Smooth muscle cell (in vitro differentiated cells): ENCODE results near the gene DNAJB13. TPM values are rescaled to one million over a fixed set of nuclear protein-coding genes. Genes with fewer than 3 reads are reported as not detected.
A peak's percentile ranks its signal among the peaks of the same experiment; 100 is the strongest.
"Not testable (repeated sequence)": the region's sequence is repeated elsewhere in the genome, so short reads cannot be mapped to it uniquely, and the experiment has no call there.

ENCODE experiments used
- DNase-seq: peaks from one replicate; lab custom pipeline; 2025; ENCODE audit not compliant: unreplicated experiment; lab: John Stamatoyannopoulos, UW
- H2AFZ ChIP-seq: fragments of 200-600 bp; sonication (generic); 2 replicates; pipeline ENCODE4 v1.6.0; 2016; ENCODE audit warnings: antibody characterized with exemption, low read depth, mild to moderate bottlenecking
- H3F3A ChIP-seq: fragments of 200-600 bp; sonication (generic); 2 replicates; pipeline ENCODE4 v1.6.0; 2017; ENCODE audit warnings: antibody characterized with exemption, low read depth
- H3K27ac ChIP-seq: fragments of 200-600 bp; sonication (generic); 2 replicates; pipeline ENCODE4 v1.5.1; 2016; ENCODE audit warnings: low read depth, mild to moderate bottlenecking
- H3K27me3 ChIP-seq: fragments of 200-600 bp; sonication (generic); 2 replicates; pipeline ENCODE4 v1.6.1; 2016; ENCODE audit warnings: low read depth, mild to moderate bottlenecking
- H3K36me3 ChIP-seq: fragments of 200-600 bp; sonication (generic); 2 replicates; pipeline ENCODE4 v1.5.1; 2016; ENCODE audit warnings: low read depth
- H3K4me1 ChIP-seq: fragments of 200-600 bp; sonication (generic); 2 replicates; pipeline ENCODE4 v1.5.1; 2016; ENCODE audit warnings: low read depth
- H3K4me2 ChIP-seq: fragments of 200-600 bp; sonication (generic); 2 replicates; pipeline ENCODE4 v1.6.0; 2016; ENCODE audit warnings: mild to moderate bottlenecking
- H3K4me3 ChIP-seq: fragments of 200-600 bp; sonication (generic); 2 replicates; pipeline ENCODE4 v1.5.1; 2016; ENCODE audit warnings: mild to moderate bottlenecking
- H3K79me2 ChIP-seq: fragments of 200-600 bp; sonication (generic); 2 replicates; pipeline ENCODE4 v1.6.0; 2016; ENCODE audit warnings: low read depth, mild to moderate bottlenecking
- H3K9ac ChIP-seq: fragments of 200-600 bp; sonication (generic); 2 replicates; pipeline ENCODE4 v1.6.0; 2016; ENCODE audit warnings: low read depth
- H3K9me3 ChIP-seq: fragments of 200-600 bp; sonication (generic); replicated peaks from 2 replicates; pipeline ENCODE4 v1.5.1; 2016; ENCODE audit warnings: low read depth
- H4K20me1 ChIP-seq: fragments of 200-600 bp; sonication (generic); 2 replicates; pipeline ENCODE4 v1.6.0; 2016; ENCODE audit warnings: low read depth
- CTCF ChIP-seq: fragments of 200-600 bp; sonication (generic); IDR thresholded peaks from 2 replicates; pipeline ENCODE4 v1.5.1; 2017; ENCODE audit warnings: borderline replicate concordance, mild to moderate bottlenecking, antibody characterized with exemption; ENCODE audit not compliant: insufficient read depth, poor library complexity, severe bottlenecking
- WGBS: methylation state at CpG from one replicate; pipeline ENCODE4 v1.1.7; 2016; ENCODE audit warnings: low lambda C conversion rate; 5-methylcytosine and 5-hydroxymethylcytosine counted together
- polyA plus RNA-seq: library from polyadenylated mRNA; unstranded; fragments of >200 nt; fragmentation: Nextera tagmentation; extraction: Ambion mirVana; gene quantifications from 2 replicates; pipeline ENCODE4 v1.2.1, GENCODE V29; 2016
- total RNA-seq: library from RNA; depleted of rRNA; stranded (reverse); fragments of >200 nt; gene quantifications from 2 replicates; pipeline ENCODE4 v1.2.3, GENCODE V29; 2014

The DNAJB13 gene
- total and polyA plus RNA-seq, 2 experiments from 2014 or later = not detected

DNA sequence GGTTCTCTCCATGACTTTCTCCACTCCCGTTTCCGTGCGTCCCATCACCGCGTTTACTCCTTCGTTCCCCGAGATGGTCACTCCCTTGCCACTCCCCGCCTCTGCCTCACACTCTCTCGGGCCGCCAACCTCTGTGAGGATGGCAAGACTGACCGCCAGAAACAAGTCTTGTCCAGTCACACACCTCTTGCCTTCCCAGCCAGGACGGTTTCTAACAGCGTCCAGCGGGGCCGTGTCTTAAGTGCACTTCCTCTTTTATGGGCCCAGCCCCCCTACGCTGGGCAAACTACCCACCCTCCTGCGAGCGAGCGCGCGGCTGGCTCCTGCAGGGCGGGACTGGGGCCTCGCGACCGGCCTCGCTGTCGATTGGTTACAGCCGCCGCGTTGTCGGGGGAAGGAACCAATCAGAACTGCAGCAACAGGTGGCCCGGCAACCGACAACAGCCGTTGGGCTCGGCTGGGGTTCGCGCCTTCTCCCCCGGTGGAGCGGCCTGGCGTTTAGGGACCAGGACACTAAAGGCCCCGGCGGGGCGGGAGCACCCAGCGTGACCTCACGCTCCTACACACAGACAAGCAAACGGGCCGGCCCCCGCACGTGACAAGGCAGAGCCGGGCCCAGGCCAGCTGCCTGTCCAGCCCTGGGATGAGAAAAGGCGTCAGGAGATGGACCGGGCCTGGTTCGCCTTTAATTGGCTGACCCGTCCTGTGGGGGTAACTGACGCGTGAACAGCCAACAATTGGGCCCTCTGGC lies 32.3 kb downstream of the DNAJB13 start:
- Histone ChIP-seq H3K4me1 (no peaks in the 10 kb centered on the region), H4K20me1 (no peaks in the 10 kb centered on the region), H3K27me3 (no peaks in the 10 kb centered on the region), H3F3A (no peaks in the 10 kb centered on the region), H3K27ac (no peak overlapping the region), H3K4me3 (peak overlapping the region; percentile 58), H3K4me2 (peak overlapping the region; percentile 91), H3K9ac (no peak overlapping the region), H3K9me3 (no peaks in the 10 kb centered on the region), H2AFZ (peak overlapping the region; percentile 79), H3K36me3 (no peaks in the 10 kb centered on the region), H3K79me2 (no peaks in the 10 kb centered on the region)
- peak; percentile 71 for DNase-seq
- no peak for TF ChIP-seq CTCF
- 3% methylated on average over 52 of the region's 56 CpGs for WGBS

- H3K79me2 ChIP-seq = no peaks in the 10 kb centered on the region
- DNase-seq = no peak
- H3K4me1 ChIP-seq = no peaks in the 10 kb centered on the region
- no peak overlapping the region for H3K9ac ChIP-seq
- TF ChIP-seq CTCF = no peak
- H3F3A ChIP-seq = no peaks in the 10 kb centered on the region
- H2AFZ ChIP-seq = peak overlapping the region; percentile 79
- H3K27ac ChIP-seq = no peak overlapping the region
- no peaks in the 10 kb centered on the region for H3K36me3 ChIP-seq
- no peaks in the 10 kb centered on the region for H4K20me1 ChIP-seq
- peak overlapping the region; percentile 58 for H3K4me3 ChIP-seq
- H3K9me3 ChIP-seq = no peaks in the 10 kb centered on the region
- 74% methylated on average over 18 of the region's 18 CpGs for WGBS
- peak overlapping the region; percentile 91 for H3K4me2 ChIP-seq
- H3K27me3 ChIP-seq = no peaks in the 10 kb centered on the region
Observed at GRCh38 chr11:73983741-73984538, 33.1 kb downstream of the DNAJB13 start.

DNA sequence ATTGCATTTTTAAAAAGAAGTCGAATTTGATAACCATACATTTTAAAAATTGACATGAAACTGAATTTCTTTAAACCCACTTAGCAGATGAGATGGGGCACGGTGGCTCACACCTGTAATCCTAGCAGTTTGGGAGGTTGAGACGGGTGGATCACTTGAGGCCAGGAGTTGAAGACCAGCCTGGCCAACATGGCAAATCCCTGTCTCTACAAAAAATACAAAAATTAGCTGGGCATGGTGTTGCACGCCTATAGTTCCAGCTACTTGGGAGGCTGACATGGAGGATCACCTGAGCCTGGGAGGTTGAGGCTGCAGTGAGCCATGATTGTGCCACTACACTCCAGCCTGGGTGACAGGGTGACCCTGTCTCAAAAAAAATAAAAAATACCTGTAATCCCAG lies 34.8 kb downstream of the DNAJB13 start:
- not testable (repeated sequence) for H3K4me3 ChIP-seq, H3K27me3 ChIP-seq, H3K4me2 ChIP-seq

GRCh38 chr11:73988227-73988626 lies 37.4 kb downstream of the DNAJB13 start:
- no peaks in the 10 kb centered on the region for H3K36me3 ChIP-seq
- no peak overlapping the region for H3K9ac ChIP-seq
- DNase-seq = no peak
- no peaks in the 10 kb centered on the region for H3K79me2 ChIP-seq
- H2AFZ ChIP-seq = no peak overlapping the region
- no peak overlapping the region for H3K4me3 ChIP-seq
- no peak overlapping the region for H3K4me2 ChIP-seq
- no peak for TF ChIP-seq CTCF
- H3K27me3 ChIP-seq = no peaks in the 10 kb centered on the region
- no peaks in the 10 kb centered on the region for H3K4me1 ChIP-seq
- H4K20me1 ChIP-seq = no peaks in the 10 kb centered on the region
- no peaks in the 10 kb centered on the region for H3K9me3 ChIP-seq
- WGBS = 94% methylated on average over 7 of the region's 7 CpGs
- H3K27ac ChIP-seq = no peak overlapping the region
- H3F3A ChIP-seq = no peaks in the 10 kb centered on the region

More for the DNA sequence above, 34.8 kb downstream of the DNAJB13 start:
- H3K79me2 ChIP-seq, H3K9ac ChIP-seq, H3K36me3 ChIP-seq, H2AFZ ChIP-seq, DNase-seq, H4K20me1 ChIP-seq, H3K4me1 ChIP-seq, H3F3A ChIP-seq, H3K27ac ChIP-seq, H3K9me3 ChIP-seq: not testable (repeated sequence)
- WGBS = 92% methylated on average over 4 of the region's 4 CpGs
